Kidney (tissue), 14 donors: ENCODE data around the gene TESPA1. TPM values are rescaled to one million over a fixed set of nuclear protein-coding genes. Genes with fewer than 3 reads are reported as not detected.

Experiments used
- DNase-seq, 5 donors: peaks; one replicate each; pipeline ENCODE4 v3.0.0-alpha.2; 2013 to 2020
- FAIRE-seq: peaks from 2 replicates; lab custom pipeline; 2012; peaks lifted over from hg19 to GRCh38; lab: Jason Lieb, UNC
- H3K27ac ChIP-seq, 2 donors: one replicate each; pipeline ENCODE4 v1.7.0; 2013; ENCODE audit warnings: low read depth in 2 of 2, low read length in 2 of 2, inconsistent platforms in 1 of 2
- H3K27me3 ChIP-seq: one replicate; pipeline ENCODE4 v1.7.1; 2013; ENCODE audit warnings: low read length, inconsistent platforms; ENCODE audit not compliant: control insufficient read depth, insufficient read depth
- H3K36me3 ChIP-seq, 3 donors: one replicate each; pipeline versions ENCODE4 v1.7.0 to v1.7.1; 2013; ENCODE audit warnings: low read length in 3 of 3, control low read depth in 1 of 3, inconsistent platforms in 1 of 3; ENCODE audit not compliant: insufficient read depth in 3 of 3, control insufficient read depth in 2 of 3
- H3K4me1 ChIP-seq, 3 donors: one replicate each; pipeline versions ENCODE4 v1.7.0 to v1.7.1; 2013; ENCODE audit warnings: low read length in 3 of 3, inconsistent platforms in 1 of 3, low read depth in 1 of 3; ENCODE audit not compliant: control insufficient read depth in 2 of 3, insufficient read depth in 2 of 3
- H3K4me3 ChIP-seq, 3 donors: one replicate each; pipeline versions ENCODE4 v1.7.0 to v1.8.1; 2013; ENCODE audit warnings: low read length in 3 of 3, control low read depth in 1 of 3, inconsistent platforms in 1 of 3
- H3K9ac ChIP-seq, 3 donors: one replicate each; pipeline versions ENCODE4 v1.7.0 to v1.7.1; 2013; ENCODE audit warnings: low read length in 3 of 3, control low read depth in 1 of 3, inconsistent platforms in 1 of 3
- H3K9me3 ChIP-seq, 3 donors: one replicate each; pipeline versions ENCODE4 v1.7.0 to v1.7.1; 2013; ENCODE audit warnings: low read length in 3 of 3, control low read depth in 1 of 3, inconsistent platforms in 1 of 3; ENCODE audit not compliant: control insufficient read depth in 2 of 3, insufficient read depth in 1 of 3
- CTCF ChIP-seq: IDR thresholded peaks from 3 replicates; pipeline ENCODE4 v1.5.1; 2012; ENCODE audit warnings: mild to moderate bottlenecking, moderate library complexity, borderline replicate concordance; ENCODE audit not compliant: insufficient read depth; ENCODE audit errors: extremely low read depth
- intact Hi-C: fragments of 100-400 bp; cut with DNase I; formaldehyde crosslinking; loops from one replicate; pipeline ENCODE4 v1.11.1; 2022
- polyA plus RNA-seq: library from polyadenylated mRNA; stranded (reverse); fragments of 350-450 nt; fragmentation: Illumina TruSeq; extraction: RNeasy Lipid Tissue Mini Kit (QIAGEN cat#74804); gene quantifications from one replicate; pipeline ENCODE4 v1.2.3, GENCODE V29; 2014; ENCODE audit warnings: low read depth, low replicate concordance; ENCODE audit not compliant: insufficient read depth
- total RNA-seq: library from RNA; stranded (reverse); fragmentation: NEBNext Ultra II Directional; extraction: Animal tissue kit (Norgen Biotek cat#: 25700); gene quantifications from one replicate; pipeline ENCODE4 v1.2.1, GENCODE V29; 2021
- donor health status: control.
- donor health status: control.
- donor health status: control.
- donor health status: control.
- donor health status: control.
- donor health status: DM: yes; HTN: yes; CAD: no.
- donor health status: Normal renal cell carcinoma (clear cell type).

TESPA1 gene
- total and polyA plus RNA-seq, 2 donors from 2014 or later = 4.9 TPM; not detected in 1

- Histone ChIP-seq H3K4me1 (no peaks in the 10 kb centered on the region), H3K27me3 (no peaks in the 10 kb centered on the region), H3K4me3 (no peak overlapping the region), H3K36me3 (no peaks in the 10 kb centered on the region), H3K27ac (no peak overlapping the region), H3K9ac (no peak overlapping the region), H3K9me3 (no peaks in the 10 kb centered on the region)
- FAIRE-seq (no peak), DNase-seq (peak in 1 of 5 donors; percentile 20)
- intact Hi-C loops = no loop called here
- TF ChIP-seq CTCF = no peak
These were observed 24.5 kb upstream of the TESPA1 start for GRCh38 chr12:55008944-55009585.

GRCh38 chr12:55002355-55002754 is 17.8 kb upstream of the TESPA1 start:
- no peak overlapping the region for H3K27ac ChIP-seq
- no peaks in the 10 kb centered on the region for H3K9me3 ChIP-seq
- FAIRE-seq (no peak), DNase-seq (no peak)
- no peak overlapping the region for H3K9ac ChIP-seq
- intact Hi-C loops = no loop called here
- H3K4me1 ChIP-seq = no peaks in the 10 kb centered on the region
- H3K4me3 ChIP-seq = no peak overlapping the region
- H3K36me3 ChIP-seq = no peaks in the 10 kb centered on the region
- H3K27me3 ChIP-seq = no peaks in the 10 kb centered on the region
- no peak for TF ChIP-seq CTCF

GRCh38 chr12:55001198-55001868 is 16.8 kb upstream of the TESPA1 start:
- intact Hi-C loops = no loop called here
- H3K4me1 ChIP-seq = no peaks in the 10 kb centered on the region
- no peak overlapping the region for H3K4me3 ChIP-seq
- H3K9ac ChIP-seq = no peak overlapping the region
- no peaks in the 10 kb centered on the region for H3K36me3 ChIP-seq
- no peak overlapping the region for H3K27ac ChIP-seq
- TF ChIP-seq CTCF = no peak
- no peaks in the 10 kb centered on the region for H3K9me3 ChIP-seq
- no peak for FAIRE-seq
- DNase-seq = no peak
- H3K27me3 ChIP-seq = no peaks in the 10 kb centered on the region
